Medulla oblongata (tissue), 1 donor: ENCODE measurements around the gene SLCO4A1.

Source experiments
- DNase-seq: peaks from one replicate; pipeline ENCODE4 v3.0.0-alpha.2; 2015; ENCODE audit errors: extremely low spot score

SLCO4A1 gene

DNA sequence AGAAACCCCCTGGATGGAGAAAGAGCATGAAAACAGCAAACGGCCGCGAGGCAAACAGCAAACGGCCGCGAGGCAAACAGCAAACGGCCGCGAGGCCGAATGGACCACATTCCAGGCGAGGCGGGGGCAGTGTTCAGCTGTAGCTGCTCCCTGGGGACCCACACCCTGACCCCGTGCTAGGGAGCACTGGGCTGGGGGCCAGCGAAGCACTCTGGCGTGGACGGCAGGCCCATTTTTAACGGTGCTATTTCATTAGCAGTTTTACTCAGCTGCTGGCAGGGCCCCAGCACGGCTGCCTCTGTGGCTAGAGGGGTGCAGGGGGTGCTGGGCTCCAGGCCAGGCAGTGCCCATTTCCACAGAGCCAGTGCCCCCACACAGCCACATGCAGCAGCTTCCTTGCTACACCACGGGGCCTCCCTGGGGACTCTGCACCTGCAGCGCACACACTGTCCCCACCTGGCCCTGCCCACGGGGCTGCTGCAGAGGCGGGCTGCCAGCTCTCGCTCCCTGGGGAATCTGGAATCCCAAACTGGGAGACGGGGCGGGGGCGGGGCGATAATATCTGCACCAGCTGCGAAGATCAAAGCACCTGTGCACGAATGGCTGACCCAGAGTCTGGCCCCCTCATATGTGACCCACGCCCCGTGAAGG, 35.6 kb upstream of the SLCO4A1 start:
- no peak for DNase-seq

DNA sequence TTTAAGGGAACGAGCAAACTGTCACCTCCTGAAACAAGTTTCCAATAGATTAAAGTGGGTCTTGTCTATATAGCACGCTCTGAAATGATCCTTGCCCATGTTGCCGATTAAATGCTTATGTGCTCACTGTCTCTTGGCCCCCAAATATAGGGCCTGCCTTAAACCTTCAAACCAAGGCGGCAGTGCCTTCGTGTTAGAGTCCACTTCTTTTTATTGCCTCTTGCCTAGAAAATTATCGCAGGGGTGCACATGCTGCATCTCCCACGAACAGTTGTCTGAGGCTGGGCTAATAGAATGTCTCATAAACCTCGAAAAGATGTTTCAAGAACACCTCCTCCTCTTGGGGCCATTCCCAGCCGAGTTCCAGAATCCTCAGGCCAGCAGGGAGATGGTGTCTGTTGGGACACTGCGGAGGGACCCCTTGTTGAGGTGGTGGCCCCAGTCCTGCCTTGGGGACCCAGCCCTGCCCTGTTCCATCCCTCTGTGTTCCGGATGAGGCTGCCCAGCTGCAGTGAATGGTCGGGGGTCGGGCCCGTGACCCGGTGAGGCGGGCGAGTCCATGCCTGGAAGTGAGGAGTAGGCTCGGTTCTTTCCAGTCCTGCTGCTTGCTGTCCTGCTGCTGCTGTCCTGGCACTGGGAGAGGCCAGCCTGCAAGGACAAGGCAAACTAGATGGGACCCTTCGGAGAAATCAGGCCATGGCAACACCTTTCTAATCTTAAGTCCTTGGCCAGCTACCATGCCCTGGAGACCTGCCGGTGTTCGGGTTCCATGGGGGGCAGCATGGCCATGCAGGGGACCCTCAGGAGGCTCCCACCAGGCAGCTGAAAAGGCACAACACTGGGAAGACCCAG, 34.7 kb upstream of the SLCO4A1 start:
- no peak for DNase-seq

DNA sequence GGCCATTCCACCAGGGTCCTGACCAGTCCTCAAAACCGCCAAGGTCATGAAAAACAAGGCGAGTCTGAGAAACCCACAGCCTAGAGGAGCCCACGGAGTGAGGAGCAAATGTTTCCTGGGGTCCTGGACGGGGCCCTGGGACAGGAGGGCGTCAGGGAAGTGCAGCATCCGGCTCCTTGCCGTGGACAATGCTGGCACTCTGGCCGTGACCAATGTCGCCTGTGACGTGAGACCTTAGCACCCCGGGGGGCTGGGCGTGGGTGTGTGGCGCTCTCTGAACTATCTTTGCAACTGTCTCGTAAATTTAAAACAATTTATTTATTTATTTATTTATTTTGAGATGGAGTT, 34.1 kb upstream of the SLCO4A1 start:
- DNase-seq: no peak

DNA sequence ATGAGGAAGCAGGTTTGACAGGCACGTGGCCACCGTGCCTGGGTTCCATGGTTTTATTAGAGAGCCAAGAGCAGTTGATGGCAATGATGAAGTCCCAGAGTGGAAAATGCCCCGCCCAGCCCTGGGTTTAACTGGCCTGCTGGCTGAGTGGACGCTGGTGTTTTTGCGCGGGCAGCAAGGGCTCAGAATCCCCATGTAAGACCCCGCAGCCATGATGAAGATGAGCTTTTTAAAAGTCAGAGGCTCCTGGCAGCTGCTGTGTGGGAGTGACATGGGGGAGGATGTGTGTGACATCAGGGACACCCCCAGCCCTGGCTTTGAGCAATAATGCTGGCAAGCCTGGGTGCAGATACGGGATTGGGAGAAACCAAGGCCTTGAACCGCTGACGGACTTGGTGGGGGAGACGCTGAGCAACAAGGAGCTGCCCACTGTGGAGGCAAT, 33.0 kb upstream of the SLCO4A1 start:
- DNase-seq: no peak

DNA sequence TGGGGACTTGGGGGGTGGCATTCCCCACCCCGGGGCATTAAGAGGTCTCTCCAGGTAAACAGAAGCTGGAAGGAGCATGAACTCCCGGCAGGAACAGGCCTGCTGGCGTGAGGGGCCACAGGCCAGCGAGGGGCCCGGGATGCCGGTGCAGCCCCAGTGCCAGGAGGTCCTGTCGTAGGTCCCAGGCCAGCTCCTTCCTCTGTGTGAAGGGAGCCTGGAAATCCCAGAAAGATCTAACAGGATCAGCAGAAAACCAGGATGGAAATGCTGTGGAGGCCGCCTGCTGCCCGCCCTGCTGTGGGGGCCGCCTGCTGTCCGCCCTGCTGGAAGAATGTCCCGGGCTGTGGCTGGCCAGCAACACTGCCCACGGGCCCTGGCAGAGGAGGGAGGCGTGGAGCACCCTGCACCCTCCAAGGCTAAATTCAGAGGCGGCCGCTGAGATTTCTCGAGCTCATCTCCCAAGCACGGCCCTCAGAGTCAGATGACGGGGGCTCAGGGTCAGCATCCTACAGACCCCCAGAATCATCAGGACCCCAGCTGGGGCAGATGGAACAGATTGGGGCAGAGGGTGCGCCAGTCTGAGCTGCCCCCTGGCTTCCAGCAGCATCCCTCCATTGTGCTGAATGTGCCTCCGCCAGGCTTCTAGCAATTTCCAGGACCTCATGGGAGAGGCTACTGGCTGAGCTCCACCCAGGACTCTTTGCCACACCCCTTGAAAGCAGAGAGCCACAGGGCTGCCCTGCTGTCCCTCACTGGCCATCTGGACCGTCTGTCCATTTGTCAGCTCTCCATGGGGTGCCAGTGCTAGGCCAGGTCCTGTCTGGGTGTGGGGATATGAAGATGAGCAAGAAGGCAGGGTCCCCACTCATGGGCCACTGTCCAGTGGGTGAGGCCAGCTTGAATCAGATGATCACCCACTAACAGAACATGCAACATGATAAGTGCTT, 32.2 kb upstream of the SLCO4A1 start:
- DNase-seq: no peak

DNA sequence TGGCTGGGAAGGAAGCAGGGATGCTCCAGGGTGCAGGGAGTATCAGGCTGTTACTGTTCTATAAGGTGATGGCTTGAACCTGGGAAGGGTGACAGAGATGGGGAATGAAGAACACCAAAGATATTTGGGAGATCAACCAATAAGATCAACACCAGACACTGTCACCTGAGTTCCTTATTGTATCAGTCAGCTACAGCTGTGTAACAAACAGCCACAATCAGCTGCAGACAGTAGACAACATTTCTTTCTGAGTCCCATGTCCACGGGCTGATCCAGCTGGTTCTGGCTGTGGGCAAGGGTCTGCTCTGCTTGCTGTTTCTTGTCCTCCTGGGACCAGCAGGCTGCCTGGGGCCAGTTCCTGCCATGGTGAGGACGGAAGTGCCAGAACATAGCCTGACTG, 31.3 kb upstream of the SLCO4A1 start:
- DNase-seq: no peak

DNA sequence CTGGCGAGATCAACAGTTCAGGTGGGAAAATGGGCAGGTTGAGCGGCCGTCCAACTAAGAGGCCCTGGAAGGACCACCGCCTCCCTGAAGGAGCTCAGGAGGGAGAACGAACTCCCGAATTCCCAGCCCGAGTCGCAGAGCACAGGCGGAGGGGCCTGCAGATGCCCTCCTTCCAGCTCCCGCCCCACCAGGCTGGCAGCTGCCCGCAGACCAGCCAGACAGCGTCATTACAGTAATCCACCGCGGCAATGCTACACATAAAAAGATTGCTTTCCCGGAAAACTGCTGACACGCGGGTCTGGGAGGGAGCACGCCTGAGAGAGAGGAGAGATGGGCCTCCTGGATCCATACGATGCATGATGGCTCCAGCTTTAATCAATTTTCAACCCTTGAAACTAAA, 30.5 kb upstream of the SLCO4A1 start:
- no peak for DNase-seq

DNA sequence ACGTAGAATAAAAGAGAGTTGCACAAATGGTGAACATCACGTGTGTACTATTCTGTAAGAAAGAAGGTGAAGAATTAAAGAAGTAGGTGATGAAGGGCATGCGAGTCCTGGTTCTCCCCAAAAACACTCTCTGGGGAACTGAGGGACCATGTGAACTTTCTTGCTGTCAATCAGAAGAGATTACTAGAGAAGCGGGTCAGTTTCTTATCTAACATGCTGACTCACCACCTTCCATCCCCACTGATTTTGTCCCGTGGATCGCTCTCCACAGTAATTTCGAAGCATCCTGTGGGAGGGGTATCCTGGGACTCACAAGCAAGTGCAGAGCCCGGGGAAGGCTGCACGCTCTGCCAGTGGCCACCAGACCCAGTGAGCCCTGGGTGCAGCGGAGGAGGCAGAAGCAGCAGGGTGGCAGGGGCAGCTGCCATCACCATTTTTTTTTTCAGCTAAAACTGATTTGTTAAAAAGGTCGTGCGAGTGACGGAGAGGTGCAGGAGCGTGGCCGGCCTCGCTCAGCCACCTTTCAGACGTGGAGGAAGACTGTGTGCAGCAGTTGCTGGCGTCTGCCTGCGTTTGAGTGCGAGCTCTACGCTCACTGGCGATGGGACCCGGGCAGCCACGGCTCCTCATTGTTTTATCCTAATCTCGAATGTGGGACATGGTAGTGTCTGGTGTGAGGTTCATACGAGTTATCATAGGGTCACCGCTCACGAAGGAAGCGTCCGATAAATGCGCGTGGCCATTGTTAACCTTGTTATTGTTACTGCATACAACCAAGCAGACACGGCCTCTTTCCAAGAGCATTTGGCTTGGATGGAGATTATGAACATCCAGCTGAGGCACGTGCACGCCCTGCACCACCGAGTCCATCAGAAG, 28.0 kb upstream of the SLCO4A1 start:
- no peak for DNase-seq

DNA sequence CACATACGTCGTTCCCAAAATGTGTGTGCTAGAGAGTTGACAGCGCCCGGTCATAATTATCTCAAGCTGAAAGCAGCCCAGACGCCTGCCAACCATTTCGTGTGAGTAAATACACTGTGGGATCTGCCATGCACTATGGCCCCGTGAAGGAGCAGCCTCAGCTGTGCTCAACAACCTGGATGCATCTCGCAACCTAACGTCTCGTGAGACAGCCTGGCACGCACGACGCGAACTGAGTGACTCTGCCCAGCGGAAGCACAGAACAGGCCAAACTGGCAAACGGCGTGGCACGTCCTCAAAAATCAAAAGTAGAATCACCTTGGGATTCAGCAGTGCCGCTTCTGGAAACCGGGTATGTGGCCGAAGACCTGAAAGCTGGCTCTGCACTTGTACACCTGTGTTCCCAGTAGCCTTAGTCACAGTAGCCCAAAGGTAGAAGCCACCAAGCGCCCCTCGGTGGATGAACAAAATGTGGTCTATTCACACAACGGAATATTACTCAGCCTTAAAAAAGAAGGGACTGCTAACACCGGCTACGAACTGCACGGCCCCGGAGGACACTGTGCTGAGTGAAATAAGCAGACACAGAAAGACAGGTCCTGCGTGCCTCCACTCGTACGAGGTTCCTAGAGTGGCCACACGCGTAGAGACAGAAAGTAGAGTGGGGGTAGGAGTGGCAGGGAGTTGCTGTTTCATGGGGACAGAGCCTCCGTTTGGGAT, 27.2 kb upstream of the SLCO4A1 start:
- no peak for DNase-seq

DNA sequence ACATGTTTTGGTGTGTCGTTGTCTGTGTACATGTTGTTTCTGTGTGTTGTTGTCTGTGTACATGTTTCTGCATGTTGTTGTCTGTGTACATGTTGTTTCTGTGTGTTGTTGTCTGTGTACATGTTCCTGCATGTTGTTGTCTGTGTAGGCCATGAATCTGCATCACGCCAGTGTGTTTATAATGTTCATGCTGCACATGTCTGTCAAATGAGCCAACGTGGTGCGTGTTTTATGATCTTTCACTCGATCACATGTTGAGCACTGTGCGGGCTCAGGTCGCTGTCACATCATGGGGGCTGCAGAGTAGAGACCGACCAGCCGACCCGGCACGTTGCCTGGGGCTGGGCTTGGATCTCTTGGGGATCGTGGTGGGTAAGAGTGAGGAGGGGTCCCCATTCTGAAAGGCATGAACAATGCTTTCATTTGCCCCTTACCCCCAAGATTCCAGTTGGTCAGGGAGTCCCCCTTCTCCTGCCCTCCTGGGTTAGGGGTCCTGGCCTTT, 26.5 kb upstream of the SLCO4A1 start:
- DNase-seq: no peak

DNA sequence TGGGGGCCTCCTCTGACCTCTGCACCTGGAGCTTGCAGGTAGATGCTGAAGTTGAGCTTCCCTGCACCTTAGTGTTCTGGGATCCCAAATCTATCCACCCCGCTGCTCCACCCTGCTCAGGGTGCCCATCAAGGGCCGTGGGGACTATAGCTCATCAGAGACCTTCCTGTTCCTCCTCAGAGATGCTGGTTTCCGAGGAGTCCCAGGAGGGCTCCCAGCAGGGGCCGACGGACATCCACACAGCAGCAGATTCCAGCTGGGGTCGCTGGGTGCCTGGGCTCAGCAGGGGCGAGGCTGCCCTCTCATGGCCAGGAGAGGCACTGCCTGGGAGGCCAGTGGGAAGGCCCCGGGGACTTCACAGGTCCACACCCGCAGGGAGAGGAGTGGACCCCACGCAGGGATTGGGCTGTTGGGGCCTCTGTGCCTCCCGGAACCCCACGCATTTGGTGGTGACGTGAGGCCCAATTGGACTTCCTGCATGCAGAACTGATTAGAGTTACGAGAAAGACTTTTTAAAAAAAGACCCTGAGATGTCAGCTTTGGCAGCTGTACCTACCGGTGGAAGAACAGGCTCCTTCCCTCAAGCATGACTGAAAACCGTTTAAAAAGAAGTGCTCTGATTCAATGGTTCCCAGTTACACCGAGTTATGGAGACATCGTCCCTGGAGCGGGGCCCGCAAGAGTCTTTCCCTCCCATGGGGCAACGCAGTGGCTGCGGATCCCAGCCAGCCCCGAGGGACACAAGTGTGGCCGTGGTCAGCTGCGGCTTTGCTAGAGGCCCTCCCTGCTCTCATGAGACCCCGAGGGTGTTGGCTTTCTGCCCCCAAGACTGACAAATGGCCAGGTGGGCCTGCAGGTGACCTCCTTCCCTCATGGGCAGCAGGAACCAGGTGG, 25.3 kb upstream of the SLCO4A1 start:
- peak; percentile 43 for DNase-seq

DNA sequence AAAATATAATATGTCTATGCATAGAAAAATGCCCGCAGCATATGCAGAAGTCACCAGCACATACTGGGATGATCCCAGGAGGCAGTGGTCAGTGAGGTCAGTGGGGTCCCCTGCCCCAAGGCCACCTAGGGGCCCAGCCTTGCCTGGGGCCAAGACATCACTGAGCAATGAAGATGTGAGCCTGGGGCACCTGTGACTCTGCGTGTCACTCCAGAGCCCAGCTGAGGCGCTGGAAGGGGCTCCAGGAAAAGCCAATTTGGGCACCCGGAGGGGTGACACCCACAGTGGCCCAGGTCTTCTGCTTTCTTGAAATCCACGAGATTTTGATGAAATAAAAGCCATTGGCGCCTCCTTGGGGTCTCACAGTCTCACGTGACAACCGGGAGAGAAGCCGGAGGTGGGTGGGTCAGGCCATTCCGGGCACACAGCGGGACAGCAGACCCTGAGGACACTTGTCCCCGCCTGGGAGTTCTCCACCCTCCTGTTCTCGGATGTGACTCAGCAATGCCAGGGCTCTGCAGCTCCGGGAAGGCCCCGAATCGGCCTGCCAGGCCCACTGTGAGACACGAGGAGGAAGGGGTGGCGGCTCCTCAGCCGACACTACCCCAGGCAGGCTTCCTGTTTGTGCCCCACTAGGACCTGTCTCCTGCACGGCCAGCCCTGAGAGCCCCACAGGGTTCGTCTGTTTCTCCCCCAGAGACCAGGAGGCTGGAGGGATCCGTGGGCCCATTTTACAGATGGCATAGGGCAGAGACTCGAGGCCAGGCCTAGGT, 24.4 kb upstream of the SLCO4A1 start:
- no peak for DNase-seq

DNA sequence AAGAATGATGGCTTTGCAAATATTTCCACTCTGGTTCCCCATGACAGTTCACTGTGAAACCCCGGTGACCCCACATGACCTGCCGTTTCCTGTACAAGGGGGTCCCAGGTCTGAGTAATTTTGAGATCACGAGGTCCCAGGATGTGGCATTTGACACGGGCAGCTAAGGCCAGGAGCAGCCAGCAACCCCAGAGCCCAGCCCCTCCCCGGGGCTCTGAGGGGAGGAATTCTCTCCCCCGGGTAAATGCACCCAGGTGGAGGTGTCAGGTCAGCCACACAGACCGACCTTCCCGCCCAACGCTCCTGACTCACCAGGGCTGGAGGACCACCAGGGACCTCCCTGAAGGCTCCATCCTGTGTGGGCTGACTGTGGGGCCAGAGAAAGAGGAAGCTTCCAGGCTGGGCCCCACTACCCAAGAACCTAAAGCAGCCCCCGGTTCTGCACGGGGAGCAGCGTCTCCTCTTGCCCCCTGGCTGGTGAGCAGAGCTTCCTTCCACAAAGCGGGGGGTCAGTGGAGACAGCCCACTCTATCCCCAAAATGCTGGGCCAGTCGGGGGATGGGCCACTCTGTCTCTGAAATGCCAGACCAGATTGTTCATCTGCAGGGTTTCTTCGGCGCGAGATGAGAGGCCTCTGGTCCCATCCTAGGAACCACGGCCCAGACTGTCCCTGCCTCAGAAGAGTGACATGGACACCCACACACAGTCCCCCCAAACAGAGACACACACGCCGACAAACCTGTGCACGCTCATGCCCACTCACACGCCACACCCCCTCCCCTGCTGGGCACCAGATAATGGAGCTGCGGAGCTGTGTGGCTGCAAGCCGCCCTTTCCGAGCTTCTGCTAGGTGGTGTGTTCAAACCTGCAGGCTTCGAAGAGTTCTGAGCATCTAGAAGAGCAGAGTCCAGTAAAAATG, 23.4 kb upstream of the SLCO4A1 start:
- DNase-seq: no peak

DNA sequence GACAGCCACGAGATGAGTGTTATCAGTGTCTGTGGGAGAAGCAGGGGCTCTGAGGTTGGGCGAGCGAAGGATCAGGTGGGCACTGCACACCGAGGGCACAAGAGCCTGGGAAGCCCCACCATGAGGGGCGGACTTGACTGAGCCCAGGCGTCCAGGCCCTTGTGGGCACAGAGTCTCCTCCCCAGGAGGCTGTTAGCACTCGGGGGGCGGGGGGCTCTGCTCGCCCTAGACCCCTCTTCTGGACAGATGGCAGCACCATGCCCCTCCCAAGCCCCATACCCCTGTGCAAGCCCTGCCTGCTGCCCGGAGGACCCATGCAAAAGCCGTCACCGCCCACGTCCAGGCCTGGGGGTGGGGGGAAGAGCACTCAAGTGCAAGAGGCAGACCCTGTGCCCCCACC, 21.7 kb upstream of the SLCO4A1 start:
- DNase-seq: no peak

DNA sequence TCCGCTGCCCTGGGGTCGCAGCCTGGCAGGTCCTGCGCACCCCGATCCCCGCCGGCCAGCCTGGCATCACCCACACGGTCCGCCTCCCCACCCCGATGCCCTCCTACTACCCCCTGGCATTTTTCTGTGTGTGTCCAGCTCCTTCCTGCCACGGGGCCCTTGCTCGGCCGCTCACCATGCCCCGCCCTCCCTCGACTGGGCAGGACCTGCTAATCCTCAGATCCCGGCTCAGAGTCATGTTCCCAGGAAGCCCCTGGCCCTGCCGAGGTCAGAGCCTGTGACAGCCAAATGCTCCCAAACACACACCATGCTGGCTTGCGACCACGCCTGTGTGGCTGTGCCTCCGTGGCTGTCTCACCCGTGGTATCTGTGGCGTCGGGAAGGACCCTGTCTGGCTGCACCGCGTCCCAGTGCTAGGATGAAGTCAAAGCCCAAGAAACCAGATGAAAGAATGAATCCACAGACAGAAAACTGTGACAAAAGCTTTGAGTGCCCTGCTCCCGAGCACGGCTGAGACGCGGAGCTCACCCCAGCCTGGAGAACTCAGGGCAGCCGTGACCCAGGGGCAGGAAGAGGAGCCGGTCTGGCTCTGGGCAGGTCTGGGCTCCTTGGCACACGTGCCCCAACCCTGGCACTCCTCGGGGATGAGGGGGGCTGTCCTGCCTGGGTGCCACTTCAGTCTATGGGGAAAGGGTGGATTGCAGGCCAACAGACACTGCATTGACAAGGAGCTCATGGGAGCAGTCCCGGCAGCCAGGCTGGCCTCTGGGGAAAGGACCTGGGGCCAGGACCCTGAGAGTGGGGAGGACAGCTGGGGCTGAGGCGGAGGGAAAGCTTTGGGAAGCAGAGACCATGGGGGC, 20.8 kb upstream of the SLCO4A1 start:
- DNase-seq: no peak

DNA sequence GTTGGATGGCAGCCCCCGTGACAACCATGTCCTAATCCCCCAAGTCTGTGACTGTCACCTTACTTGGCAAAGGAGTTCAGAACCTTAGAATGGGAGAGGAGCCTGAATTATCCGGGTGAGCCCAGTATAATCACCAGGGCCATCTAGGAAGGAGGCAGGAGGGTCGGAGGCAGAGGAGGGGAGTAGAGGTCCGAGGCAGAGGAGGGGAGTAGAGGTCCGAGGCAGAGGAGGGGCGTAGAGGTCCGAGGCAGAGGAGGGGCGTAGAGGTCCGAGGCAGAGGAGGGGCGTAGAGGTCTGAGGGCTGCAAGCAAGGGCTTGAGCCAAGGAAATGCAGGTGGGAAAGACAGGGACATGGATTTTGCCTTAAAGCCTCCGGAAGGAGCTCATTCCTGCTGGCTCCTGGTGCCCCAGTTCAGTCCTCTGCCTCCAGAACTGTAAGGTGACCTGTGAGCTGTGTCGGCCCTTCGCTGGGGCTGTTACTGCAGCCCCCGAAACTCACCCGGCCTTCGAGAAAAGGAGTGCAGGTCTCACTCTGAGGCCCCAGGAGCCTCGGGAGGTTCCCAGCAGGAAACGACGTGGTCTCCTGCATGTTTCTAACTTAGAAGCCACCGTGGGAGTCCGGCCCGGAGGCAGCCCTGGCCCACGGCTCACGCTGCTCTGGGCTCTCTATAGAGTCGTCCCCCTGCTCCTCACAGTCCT, 20.0 kb upstream of the SLCO4A1 start:
- no peak for DNase-seq
